ENCODE results near the gene PARP16. TPM values are rescaled to one million over a fixed set of nuclear protein-coding genes. Genes with fewer than 3 reads are reported as not detected.

The PARP16 gene
- total and polyA plus RNA-seq, 2 donors = 7.9 to 12.7 TPM

- H3K9me3 ChIP-seq (ENCODE audit: control insufficient read depth in 2 of 2, insufficient read depth in 1 of 2, low read length in 1 of 2) = peaks cover 0 to 4% of the 10 kb centered on the region in 2 donors
- peak within 1 kb of the TSS; percentile 70 to 73 for H3K4me3 ChIP-seq (ENCODE audit: low read length in 2 of 2)
- peak within 1 kb of the TSS; percentile 92 to 94 for H3K27ac ChIP-seq (ENCODE audit: low read depth in 1 of 2, low read length in 1 of 2)
- peaks cover 4 to 23% of the 10 kb centered on the region in 2 donors for H3K4me1 ChIP-seq (ENCODE audit: control insufficient read depth in 2 of 2, insufficient read depth in 2 of 2, low read length in 2 of 2)
- peak in 8 of 9 donors; percentile 78 to 95 (median 90) for DNase-seq (ENCODE audit: low read depth in 6 of 9, low spot score in 9 of 9)
- under 1% methylated on average over 24 of the region's 24 CpGs for WGBS
- H3K36me3 ChIP-seq (ENCODE audit: control insufficient read depth in 2 of 2, insufficient read depth in 2 of 2, low read length in 1 of 2) = no peaks in the 10 kb centered on the region
- no peaks in the 10 kb centered on the region for H3K27me3 ChIP-seq (ENCODE audit: control insufficient read depth in 2 of 2, insufficient read depth in 1 of 2, low read length in 1 of 2)
Measured at GRCh38 chr15:65304381-65305149, 17.9 kb upstream of the PARP16 start, which contains the start of gene RNU5B-1. TSS of gene RNU5B-1 (plus strand) at chr15:65304677.

GRCh38 chr15:65303687-65304380, 17.2 kb upstream of the PARP16 start:
- peak overlapping the region; percentile 70 to 73 for H3K4me3 ChIP-seq (ENCODE audit: low read length in 2 of 2)
- H3K4me1 ChIP-seq (ENCODE audit: control insufficient read depth in 2 of 2, insufficient read depth in 2 of 2, low read length in 2 of 2) = peaks cover 4 to 24% of the 10 kb centered on the region in 2 donors
- peak overlapping the region; percentile 76 to 92 for H3K27ac ChIP-seq (ENCODE audit: low read depth in 1 of 2, low read length in 1 of 2)
- 6% methylated on average over 24 of the region's 24 CpGs for WGBS
- H3K27me3 ChIP-seq (ENCODE audit: control insufficient read depth in 2 of 2, insufficient read depth in 1 of 2, low read length in 1 of 2) = no peaks in the 10 kb centered on the region
- peaks cover 0 to 5% of the 10 kb centered on the region in 2 donors for H3K9me3 ChIP-seq (ENCODE audit: control insufficient read depth in 2 of 2, insufficient read depth in 1 of 2, low read length in 1 of 2)
- H3K36me3 ChIP-seq (ENCODE audit: control insufficient read depth in 2 of 2, insufficient read depth in 2 of 2, low read length in 1 of 2) = no peaks in the 10 kb centered on the region
- no peak for DNase-seq (ENCODE audit: low read depth in 6 of 9, low spot score in 9 of 9)

GRCh38 chr15:65302061-65302460, 15.4 kb upstream of the PARP16 start:
- peaks cover 4 to 34% of the 10 kb centered on the region in 2 donors for H3K4me1 ChIP-seq (ENCODE audit: control insufficient read depth in 2 of 2, insufficient read depth in 2 of 2, low read length in 2 of 2)
- WGBS = 91% methylated on average over 24 of the region's 24 CpGs

GRCh38 chr15:65300924-65301441, 14.3 kb upstream of the PARP16 start:
- Histone ChIP-seq H3K9me3 (ENCODE audit: control insufficient read depth in 2 of 2, insufficient read depth in 1 of 2, low read length in 1 of 2) (peaks cover 0 to 9% of the 10 kb centered on the region in 2 donors), H3K4me3 (ENCODE audit: low read length in 2 of 2) (no peak overlapping the region), H3K27ac (ENCODE audit: low read depth in 1 of 2, low read length in 1 of 2) (no peak overlapping the region), H3K36me3 (ENCODE audit: control insufficient read depth in 2 of 2, insufficient read depth in 2 of 2, low read length in 1 of 2) (no peaks in the 10 kb centered on the region), H3K27me3 (ENCODE audit: control insufficient read depth in 2 of 2, insufficient read depth in 1 of 2, low read length in 1 of 2) (no peaks in the 10 kb centered on the region), H3K4me1 (ENCODE audit: control insufficient read depth in 2 of 2, insufficient read depth in 2 of 2, low read length in 2 of 2) (peaks cover 4 to 41% of the 10 kb centered on the region in 2 donors)
- WGBS = 95% methylated on average over 36 of the region's 36 CpGs
- no peak for DNase-seq (ENCODE audit: low read depth in 6 of 9, low spot score in 9 of 9)

More at GRCh38 chr15:65302061-65302460, 15.4 kb upstream of the PARP16 start:
- Histone ChIP-seq H3K36me3 (ENCODE audit: control insufficient read depth in 2 of 2, insufficient read depth in 2 of 2, low read length in 1 of 2) (no peaks in the 10 kb centered on the region), H3K4me3 (ENCODE audit: low read length in 2 of 2) (no peak overlapping the region), H3K27ac (ENCODE audit: low read depth in 1 of 2, low read length in 1 of 2) (no peak overlapping the region), H3K27me3 (ENCODE audit: control insufficient read depth in 2 of 2, insufficient read depth in 1 of 2, low read length in 1 of 2) (no peaks in the 10 kb centered on the region), H3K9me3 (ENCODE audit: control insufficient read depth in 2 of 2, insufficient read depth in 1 of 2, low read length in 1 of 2) (peaks cover 0 to 9% of the 10 kb centered on the region in 2 donors)
- no peak for DNase-seq (ENCODE audit: low read depth in 6 of 9, low spot score in 9 of 9)

GRCh38 chr15:65298731-65299130, 12.0 kb upstream of the PARP16 start:
- H3K4me1 ChIP-seq (ENCODE audit: control insufficient read depth in 2 of 2, insufficient read depth in 2 of 2, low read length in 2 of 2) = peaks cover 6 to 37% of the 10 kb centered on the region in 2 donors
- no peaks in the 10 kb centered on the region for H3K27me3 ChIP-seq (ENCODE audit: control insufficient read depth in 2 of 2, insufficient read depth in 1 of 2, low read length in 1 of 2)
- DNase-seq (ENCODE audit: low read depth in 6 of 9, low spot score in 9 of 9) = no peak
- H3K36me3 ChIP-seq (ENCODE audit: control insufficient read depth in 2 of 2, insufficient read depth in 2 of 2, low read length in 1 of 2) = no peaks in the 10 kb centered on the region
- peaks cover 0 to 9% of the 10 kb centered on the region in 2 donors for H3K9me3 ChIP-seq (ENCODE audit: control insufficient read depth in 2 of 2, insufficient read depth in 1 of 2, low read length in 1 of 2)
- H3K4me3 ChIP-seq (ENCODE audit: low read length in 2 of 2) = no peak overlapping the region
- WGBS = 97% methylated on average over 11 of the region's 11 CpGs
- no peak overlapping the region for H3K27ac ChIP-seq (ENCODE audit: low read depth in 1 of 2, low read length in 1 of 2)

GRCh38 chr15:65292938-65293518, 6.3 kb upstream of the PARP16 start:
- Histone ChIP-seq H3K27me3 (ENCODE audit: control insufficient read depth in 2 of 2, insufficient read depth in 1 of 2, low read length in 1 of 2) (no peaks in the 10 kb centered on the region), H3K36me3 (ENCODE audit: control insufficient read depth in 2 of 2, insufficient read depth in 2 of 2, low read length in 1 of 2) (no peaks in the 10 kb centered on the region), H3K9me3 (ENCODE audit: control insufficient read depth in 2 of 2, insufficient read depth in 1 of 2, low read length in 1 of 2) (no peaks in the 10 kb centered on the region), H3K4me3 (ENCODE audit: low read length in 2 of 2) (no peak overlapping the region), H3K27ac (ENCODE audit: low read depth in 1 of 2, low read length in 1 of 2) (no peak overlapping the region), H3K4me1 (ENCODE audit: control insufficient read depth in 2 of 2, insufficient read depth in 2 of 2, low read length in 2 of 2) (peaks cover 3 to 20% of the 10 kb centered on the region in 2 donors)
- no peak for DNase-seq (ENCODE audit: low read depth in 6 of 9, low spot score in 9 of 9)
- WGBS = 91% methylated on average over 1 of the region's 1 CpG

GRCh38 chr15:65290228-65290627, 3.5 kb upstream of the PARP16 start:
- WGBS = 97% methylated on average over 7 of the region's 7 CpGs
- no peak overlapping the region for H3K4me3 ChIP-seq (ENCODE audit: low read length in 2 of 2)
- H3K9me3 ChIP-seq (ENCODE audit: control insufficient read depth in 2 of 2, insufficient read depth in 1 of 2, low read length in 1 of 2) = no peaks in the 10 kb centered on the region
- H3K36me3 ChIP-seq (ENCODE audit: control insufficient read depth in 2 of 2, insufficient read depth in 2 of 2, low read length in 1 of 2) = no peaks in the 10 kb centered on the region
- DNase-seq (ENCODE audit: low read depth in 6 of 9, low spot score in 9 of 9) = no peak
- H3K27me3 ChIP-seq (ENCODE audit: control insufficient read depth in 2 of 2, insufficient read depth in 1 of 2, low read length in 1 of 2) = no peaks in the 10 kb centered on the region
- peaks cover 16 to 22% of the 10 kb centered on the region in 2 donors for H3K4me1 ChIP-seq (ENCODE audit: control insufficient read depth in 2 of 2, insufficient read depth in 2 of 2, low read length in 2 of 2)
- no peak overlapping the region for H3K27ac ChIP-seq (ENCODE audit: low read depth in 1 of 2, low read length in 1 of 2)

- Histone ChIP-seq H3K27ac (ENCODE audit: low read depth in 1 of 2, low read length in 1 of 2) (no peak overlapping the region), H3K4me1 (ENCODE audit: control insufficient read depth in 2 of 2, insufficient read depth in 2 of 2, low read length in 2 of 2) (peaks cover 16 to 21% of the 10 kb centered on the region in 2 donors), H3K4me3 (ENCODE audit: low read length in 2 of 2) (no peak overlapping the region), H3K27me3 (ENCODE audit: control insufficient read depth in 2 of 2, insufficient read depth in 1 of 2, low read length in 1 of 2) (no peaks in the 10 kb centered on the region), H3K36me3 (ENCODE audit: control insufficient read depth in 2 of 2, insufficient read depth in 2 of 2, low read length in 1 of 2) (no peaks in the 10 kb centered on the region), H3K9me3 (ENCODE audit: control insufficient read depth in 2 of 2, insufficient read depth in 1 of 2, low read length in 1 of 2) (no peaks in the 10 kb centered on the region)
- DNase-seq (ENCODE audit: low read depth in 6 of 9, low spot score in 9 of 9) = no peak
- WGBS = 94% methylated on average over 7 of the region's 7 CpGs
Measured at GRCh38 chr15:65289261-65289854, 2.7 kb upstream of the PARP16 start.

All from thymus (tissue), 11 donors.